Activated CD8-positive, alpha-beta T cell treated with anti-CD3 and anti-CD28 coated beads for 36 hours (primary cell): ENCODE data around the gene KRT33A. TPM values are rescaled to one million over a fixed set of nuclear protein-coding genes. Genes with fewer than 3 reads are reported as not detected.

Experiments used
- ATAC-seq: fragments of 200-7000 bp; cut with Tn5 transposase; one replicate; pipeline ENCODE4 v1.10.0; 2021; ENCODE audit warnings: mild to moderate bottlenecking, moderate library complexity
- CTCF ChIA-PET: fragments of 350-600 bp; sonication (Branson Sonifier 250); formaldehyde crosslinking; loops from one replicate; lab custom pipeline; 2021; ENCODE audit warnings: antibody characterized with exemption; lab: Charles Lee
- POLR2A ChIA-PET: fragments of 350-600 bp; sonication (Branson Sonifier 250); formaldehyde crosslinking; loops from one replicate; lab custom pipeline; 2021; ENCODE audit warnings: antibody characterized with exemption; lab: Charles Lee
- DNase-seq: peaks from one replicate; pipeline ENCODE4 v3.0.0-alpha.2; 2020
- H3K27ac Mint-ChIP-seq: one replicate; pipeline ENCODE4 v1.8.0; 2021; ENCODE audit warnings: mild to moderate bottlenecking, mixed read lengths
- H3K27me3 Mint-ChIP-seq: one replicate; pipeline ENCODE4 v1.8.0; 2021; ENCODE audit warnings: mixed read lengths
- H3K36me3 Mint-ChIP-seq: one replicate; pipeline ENCODE4 v1.8.0; 2021; ENCODE audit warnings: low read depth, mixed read lengths
- H3K4me1 Mint-ChIP-seq: one replicate; pipeline ENCODE4 v1.8.0; 2021; ENCODE audit warnings: low read depth, mixed read lengths
- H3K4me3 Mint-ChIP-seq: one replicate; pipeline ENCODE4 v1.8.0; 2021; ENCODE audit warnings: mild to moderate bottlenecking, moderate library complexity, mixed read lengths
- H3K9me3 Mint-ChIP-seq: one replicate; pipeline ENCODE4 v1.8.0; 2021; ENCODE audit warnings: mixed read lengths
- CTCF ChIP-seq: fragments of 200-600 bp; IDR thresholded peaks from one replicate; pipeline ENCODE4 v1.8.0; 2022; ENCODE audit warnings: antibody characterized with exemption, mild to moderate bottlenecking
- intact Hi-C: fragments of 100-400 bp; cut with micrococcal nuclease; formaldehyde crosslinking; loops from one replicate; pipeline ENCODE4 v1.10.0; 2022
- total RNA-seq, 2 experiments: library from RNA; stranded (reverse); gene quantifications; one replicate each; pipeline ENCODE4 v1.2.3, GENCODE V29; 2021

The KRT33A gene
- total RNA-seq, 2 experiments from 2014 or later: not detected

DNA sequence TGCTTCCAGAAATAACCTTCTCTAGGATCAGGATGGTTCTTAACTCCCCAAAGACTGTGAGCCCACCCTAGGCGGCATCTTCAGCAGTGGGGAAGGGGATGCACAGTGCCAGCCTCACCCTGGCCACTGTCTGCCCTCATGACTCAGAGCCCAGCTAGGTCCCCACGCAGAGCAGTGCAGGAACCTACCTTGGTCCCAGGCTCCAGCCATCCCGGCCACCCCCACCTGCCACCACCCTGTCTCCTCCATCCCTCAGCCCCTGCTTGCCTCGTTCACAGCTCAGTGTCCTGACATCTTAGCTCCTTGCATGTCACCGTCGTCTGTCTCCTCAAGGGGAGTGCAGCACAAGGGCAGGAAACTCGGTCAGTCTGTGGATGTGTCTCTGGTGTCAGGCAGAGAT lies 19.0 kb downstream of the KRT33A start:
- H3K27me3 Mint-ChIP-seq: no peaks in the 10 kb centered on the region
- H3K4me3 Mint-ChIP-seq: no peak overlapping the region
- intact Hi-C loops: no loop called here
- peaks cover 38% of the 10 kb centered on the region for H3K4me1 Mint-ChIP-seq
- no peak for DNase-seq
- no peak for TF ChIP-seq CTCF
- ChIA-PET CTCF (interaction anchor here (2.7 kb wide), 1 partner anchor 9 kb away, joined by 16 read pairs; no protein-coding TSS in a partner anchor), POLR2A (no interaction called here)
- no peaks in the 10 kb centered on the region for H3K9me3 Mint-ChIP-seq
- ATAC-seq: no peak
- no peaks in the 10 kb centered on the region for H3K36me3 Mint-ChIP-seq
- no peak overlapping the region for H3K27ac Mint-ChIP-seq

GRCh38 chr17:41329279-41329948 lies 21.2 kb downstream of the KRT33A start:
- Mint-ChIP-seq H3K36me3 (no peaks in the 10 kb centered on the region), H3K4me1 (peaks cover 22% of the 10 kb centered on the region), H3K27me3 (no peaks in the 10 kb centered on the region), H3K27ac (no peak overlapping the region), H3K9me3 (no peaks in the 10 kb centered on the region), H3K4me3 (no peak overlapping the region)
- intact Hi-C loops: no loop called here
- ChIA-PET POLR2A (no interaction called here), CTCF (interaction anchor here (0.9 to 1.5 kb wide), 4 partner anchors 19 to 73 kb away, joined by 3 to 4 read pairs (median 4); partner anchors contain the start of gene KRTAP16-1)
- peak; percentile 49 for DNase-seq
- no peak for ATAC-seq
- peak; percentile 46 for TF ChIP-seq CTCF

GRCh38 chr17:41328207-41328606 lies 22.4 kb downstream of the KRT33A start:
- no peaks in the 10 kb centered on the region for H3K27me3 Mint-ChIP-seq
- H3K4me1 Mint-ChIP-seq: peaks cover 19% of the 10 kb centered on the region
- ChIA-PET CTCF (interaction anchor here (0.9 kb wide), 1 partner anchor 14 kb away, joined by 3 read pairs; no protein-coding TSS in a partner anchor), POLR2A (interaction anchor here (1.0 kb wide), 1 partner anchor 140 kb away, joined by 3 read pairs; no protein-coding TSS in a partner anchor)
- intact Hi-C loops: no loop called here
- no peak overlapping the region for H3K27ac Mint-ChIP-seq
- DNase-seq (no peak), ATAC-seq (no peak)
- no peak for TF ChIP-seq CTCF
- H3K4me3 Mint-ChIP-seq: no peak overlapping the region
- H3K36me3 Mint-ChIP-seq: no peaks in the 10 kb centered on the region
- H3K9me3 Mint-ChIP-seq: no peaks in the 10 kb centered on the region

GRCh38 chr17:41327411-41328120 lies 23.1 kb downstream of the KRT33A start:
- ATAC-seq (no peak), DNase-seq (no peak)
- intact Hi-C loops: no loop called here
- CTCF ChIA-PET: interaction anchor here (0.9 kb wide), 1 partner anchor 13 kb away, joined by 3 read pairs; no protein-coding TSS in a partner anchor
- Mint-ChIP-seq H3K9me3 (no peaks in the 10 kb centered on the region), H3K4me3 (no peak overlapping the region), H3K27ac (no peak overlapping the region), H3K4me1 (peaks cover 19% of the 10 kb centered on the region), H3K27me3 (no peaks in the 10 kb centered on the region), H3K36me3 (no peaks in the 10 kb centered on the region)
- POLR2A ChIA-PET: interaction anchor here (1.0 kb wide), 1 partner anchor 140 kb away, joined by 3 read pairs; no protein-coding TSS in a partner anchor
- no peak for TF ChIP-seq CTCF
